ENCODE results near the gene SULT2B1. TPM values are rescaled to one million over a fixed set of nuclear protein-coding genes. Genes with fewer than 3 reads are reported as not detected.

The SULT2B1 gene
- total RNA-seq, 1 experiment from 2014 or later: 0.49 TPM

GRCh38 chr19:48606463-48607358 lies 54.7 kb downstream of the SULT2B1 start, which contains the start of gene SPACA4:
TSS of gene SPACA4 (plus strand) at chr19:48606742. CDS start at chr19:48606979, 237 bp downstream.
- H3K9me3 ChIP-seq: no peaks in the 10 kb centered on the region
- no peaks in the 10 kb centered on the region for H3K36me3 ChIP-seq
- DNase-seq: no peak
- H3K27me3 ChIP-seq: no peaks in the 10 kb centered on the region
- no peak within 1 kb of the TSS for H3K4me3 ChIP-seq

GRCh38 chr19:48607359-48607755 lies 55.4 kb downstream of the SULT2B1 start:
- Histone ChIP-seq H3K9me3 (no peaks in the 10 kb centered on the region), H3K36me3 (no peaks in the 10 kb centered on the region), H3K27me3 (no peaks in the 10 kb centered on the region), H3K4me3 (no peak overlapping the region)
- DNase-seq: no peak

- Histone ChIP-seq H3K4me3 (no peak overlapping the region), H3K27me3 (no peaks in the 10 kb centered on the region), H3K9me3 (no peaks in the 10 kb centered on the region), H3K36me3 (no peaks in the 10 kb centered on the region)
- peak; percentile 60 for DNase-seq
These were observed 56.9 kb downstream of the SULT2B1 start for GRCh38 chr19:48608798-48609263.

- no peak for DNase-seq
- Histone ChIP-seq H3K36me3 (peaks cover 6% of the 10 kb centered on the region), H3K9me3 (no peaks in the 10 kb centered on the region), H3K27me3 (no peaks in the 10 kb centered on the region), H3K4me3 (no peak overlapping the region)
These were observed 57.7 kb downstream of the SULT2B1 start for GRCh38 chr19:48609571-48610108.

- H3K4me3 ChIP-seq: no peak overlapping the region
- no peaks in the 10 kb centered on the region for H3K9me3 ChIP-seq
- no peak for DNase-seq
- peaks cover 28% of the 10 kb centered on the region for H3K36me3 ChIP-seq
- no peaks in the 10 kb centered on the region for H3K27me3 ChIP-seq
These were observed 59.9 kb downstream of the SULT2B1 start for GRCh38 chr19:48611872-48612271.

- DNase-seq: no peak
- Histone ChIP-seq H3K9me3 (no peaks in the 10 kb centered on the region), H3K36me3 (peaks cover 42% of the 10 kb centered on the region), H3K27me3 (no peaks in the 10 kb centered on the region), H3K4me3 (no peak overlapping the region)
These were observed 61.3 kb downstream of the SULT2B1 start for GRCh38 chr19:48613024-48613851.

GRCh38 chr19:48613852-48614435 lies 62.0 kb downstream of the SULT2B1 start:
- peaks cover 47% of the 10 kb centered on the region for H3K36me3 ChIP-seq
- no peaks in the 10 kb centered on the region for H3K27me3 ChIP-seq
- DNase-seq: no peak

GRCh38 chr19:48614436-48615230 lies 62.7 kb downstream of the SULT2B1 start, which contains the start of gene FAM83E:
TSS of gene FAM83E (minus strand) at chr19:48615076. CDS start at chr19:48613372, 1,704 bp downstream.
- H3K4me3 ChIP-seq: no peak within 1 kb of the TSS
- H3K9me3 ChIP-seq: no peaks in the 10 kb centered on the region
- H3K36me3 ChIP-seq: peaks cover 47% of the 10 kb centered on the region
- no peak for DNase-seq
- no peaks in the 10 kb centered on the region for H3K27me3 ChIP-seq

More at GRCh38 chr19:48613852-48614435, 62.0 kb downstream of the SULT2B1 start:
- Histone ChIP-seq H3K4me3 (no peak overlapping the region), H3K9me3 (no peaks in the 10 kb centered on the region)

GRCh38 chr19:48615231-48616040 lies 63.5 kb downstream of the SULT2B1 start:
- no peak overlapping the region for H3K4me3 ChIP-seq
- H3K36me3 ChIP-seq: peaks cover 47% of the 10 kb centered on the region
- no peaks in the 10 kb centered on the region for H3K27me3 ChIP-seq
- DNase-seq: no peak
- H3K9me3 ChIP-seq: no peaks in the 10 kb centered on the region

- DNase-seq: no peak
- H3K36me3 ChIP-seq: peaks cover 48% of the 10 kb centered on the region
- no peak overlapping the region for H3K4me3 ChIP-seq
- no peaks in the 10 kb centered on the region for H3K9me3 ChIP-seq
- H3K27me3 ChIP-seq: no peaks in the 10 kb centered on the region
These were observed 64.1 kb downstream of the SULT2B1 start for GRCh38 chr19:48616041-48616436.

- H3K36me3 ChIP-seq: peaks cover 54% of the 10 kb centered on the region
- DNase-seq: no peak
- H3K27me3 ChIP-seq: no peaks in the 10 kb centered on the region
- no peaks in the 10 kb centered on the region for H3K9me3 ChIP-seq
- peak overlapping the region; percentile 87; the same call in 1 of the 2 replicates for H3K4me3 ChIP-seq
These were observed 64.6 kb downstream of the SULT2B1 start for GRCh38 chr19:48616491-48617056.

GRCh38 chr19:48617146-48617937 lies 65.4 kb downstream of the SULT2B1 start:
- peak; percentile 43 for DNase-seq
- H3K36me3 ChIP-seq: peaks cover 58% of the 10 kb centered on the region

GRCh38 chr19:48618278-48618915 lies 66.4 kb downstream of the SULT2B1 start:
- Histone ChIP-seq H3K36me3 (peaks cover 61% of the 10 kb centered on the region), H3K4me3 (peak overlapping the region; percentile 87), H3K27me3 (no peaks in the 10 kb centered on the region), H3K9me3 (no peaks in the 10 kb centered on the region)
- DNase-seq: no peak

More at GRCh38 chr19:48617146-48617937, 65.4 kb downstream of the SULT2B1 start:
- H3K27me3 ChIP-seq: no peaks in the 10 kb centered on the region
- H3K9me3 ChIP-seq: no peaks in the 10 kb centered on the region
- peak overlapping the region; percentile 87 for H3K4me3 ChIP-seq

All from MG63 (cell line).